Measurements from ENCODE around the gene RASEF.

RASEF gene

GRCh38 chr9:83012922-83013838 lies 49.8 kb downstream of the RASEF start:
- DNase-seq (ENCODE audit: low spot score): no peak

GRCh38 chr9:83012168-83012921 lies 50.6 kb downstream of the RASEF start:
- DNase-seq (ENCODE audit: low spot score): no peak

GRCh38 chr9:83011611-83012010 lies 51.3 kb downstream of the RASEF start:
- DNase-seq (ENCODE audit: low spot score): no peak

- no peak for DNase-seq (ENCODE audit: low spot score)
These were observed 55.2 kb downstream of the RASEF start for GRCh38 chr9:83007521-83008300.

- no peak for DNase-seq (ENCODE audit: low spot score)
These were observed 56.6 kb downstream of the RASEF start for GRCh38 chr9:83006378-83006777.

- no peak for DNase-seq (ENCODE audit: low spot score)
These were observed 57.0 kb downstream of the RASEF start for GRCh38 chr9:83005963-83006362.

GRCh38 chr9:83005361-83005760 lies 57.6 kb downstream of the RASEF start:
- DNase-seq (ENCODE audit: low spot score): no peak

- DNase-seq (ENCODE audit: low spot score): no peak
These were observed 60.6 kb downstream of the RASEF start for GRCh38 chr9:83002329-83002728.

- no peak for DNase-seq (ENCODE audit: low spot score)
These were observed 62.2 kb downstream of the RASEF start for GRCh38 chr9:83000765-83001164.

- no peak for DNase-seq (ENCODE audit: low spot score)
These were observed 64.5 kb downstream of the RASEF start for GRCh38 chr9:82998409-82998808.

GRCh38 chr9:82997476-82998140 lies 65.3 kb downstream of the RASEF start:
- no peak for DNase-seq (ENCODE audit: low spot score)

GRCh38 chr9:82996941-82997340 lies 66.0 kb downstream of the RASEF start:
- no peak for DNase-seq (ENCODE audit: low spot score)

GRCh38 chr9:82993856-82994605 lies 68.9 kb downstream of the RASEF start:
- DNase-seq (ENCODE audit: low spot score): no peak

- DNase-seq (ENCODE audit: low spot score): no peak
These were observed 71.3 kb downstream of the RASEF start for GRCh38 chr9:82991671-82992070.

- no peak for DNase-seq (ENCODE audit: low spot score)
These were observed 73.0 kb downstream of the RASEF start for GRCh38 chr9:82989929-82990328.

GRCh38 chr9:82988488-82988887 lies 74.5 kb downstream of the RASEF start:
- DNase-seq (ENCODE audit: low spot score): no peak

GRCh38 chr9:82987370-82988189 lies 75.4 kb downstream of the RASEF start:
- no peak for DNase-seq (ENCODE audit: low spot score)

GRCh38 chr9:82981552-82981951 lies 81.4 kb downstream of the RASEF start:
- DNase-seq (ENCODE audit: low spot score): no peak

GRCh38 chr9:82975176-82975575 lies 87.8 kb downstream of the RASEF start:
- DNase-seq (ENCODE audit: low spot score): no peak

GRCh38 chr9:82972446-82972845 lies 90.5 kb downstream of the RASEF start:
- no peak for DNase-seq (ENCODE audit: low spot score)

Measured in hematopoietic multipotent progenitor cell treated with erythropoietin and hydrocortisone succinate and interleukin-3 and kit ligand, for 15 days (in vitro differentiated cells).